ENCODE results near the gene NRAP.

DNA sequence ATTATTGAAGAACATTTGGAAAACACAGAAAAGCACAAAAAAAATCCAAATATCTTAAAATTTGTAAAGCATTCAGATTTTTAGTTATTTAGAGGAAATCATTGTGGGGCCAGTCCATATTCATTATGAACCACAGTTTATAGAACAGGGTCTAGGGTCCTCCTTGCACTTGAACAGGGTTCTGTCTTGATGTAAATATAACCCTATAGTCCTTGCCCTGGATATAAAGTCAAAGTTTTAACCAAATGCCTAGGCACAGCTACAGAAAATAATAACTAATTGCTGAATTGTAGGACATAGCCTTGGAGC, 41.5 kb upstream of the NRAP start:
- TF ChIP-seq L3MBTL2 (conservative IDR thresholded peaks at IDR 0.05) (no peak), ELF4 (IDR thresholded peaks at IDR 0.05) (no peak), FOXM1 (IDR thresholded peaks at IDR 0.05; ENCODE audit: borderline replicate concordance) (no peak), ARNT (IDR thresholded peaks at IDR 0.05) (no peak)
- TF ChIP-seq, protein P1, sequence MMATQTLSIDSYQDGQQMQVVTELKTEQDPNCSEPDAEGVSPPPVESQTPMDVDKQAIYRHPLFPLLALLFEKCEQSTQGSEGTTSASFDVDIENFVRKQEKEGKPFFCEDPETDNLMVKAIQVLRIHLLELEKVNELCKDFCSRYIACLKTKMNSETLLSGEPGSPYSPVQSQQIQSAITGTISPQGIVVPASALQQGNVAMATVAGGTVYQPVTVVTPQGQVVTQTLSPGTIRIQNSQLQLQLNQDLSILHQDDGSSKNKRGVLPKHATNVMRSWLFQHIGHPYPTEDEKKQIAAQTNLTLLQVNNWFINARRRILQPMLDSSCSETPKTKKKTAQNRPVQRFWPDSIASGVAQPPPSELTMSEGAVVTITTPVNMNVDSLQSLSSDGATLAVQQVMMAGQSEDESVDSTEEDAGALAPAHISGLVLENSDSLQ (IDR thresholded peaks at IDR 0.05): no peak
